HEK293 (cell line): ENCODE results near the gene PPP4R4.

Source experiments
- CTCF ChIA-PET: fragments of 350-600 bp; formaldehyde crosslinking; extraction: SDS; loops from one replicate; lab custom pipeline; 2021; ENCODE audit warnings: antibody characterized with exemption; lab: Yijun Ruan, JAX
- POLR2A ChIA-PET: fragments of 300-600 bp; formaldehyde crosslinking; extraction: SDS; loops from one replicate; lab custom pipeline; 2020; ENCODE audit warnings: antibody characterized with exemption, inconsistent platforms; lab: Yijun Ruan, JAX
- H3K27ac ChIP-seq: fragments of 200-500 bp; sonication (Bioruptor generic); 2 replicates; pipeline ENCODE4 v1.5.1; 2014; ENCODE audit warnings: low read depth, low read length, control low read depth, inconsistent platforms; ENCODE audit errors: extremely low read depth
- H3K36me3 ChIP-seq, 2 experiments: fragments of 200-500 bp in 1 of 2; sonication (Bioruptor generic) in 1 of 2; 1 replicate in 1 of 2; 2 replicates in 1 of 2; pipeline ENCODE4 v1.5.1; 2014 to 2017; ENCODE audit warnings: inconsistent platforms in 2 of 2, low read length in 2 of 2; ENCODE audit not compliant: control insufficient read depth in 2 of 2, insufficient read depth in 1 of 2
- H3K4me1 ChIP-seq: fragments of 200-500 bp; sonication (Bioruptor generic); 2 replicates; pipeline ENCODE4 v1.5.1; 2014; ENCODE audit warnings: mild to moderate bottlenecking, low read length, inconsistent platforms; ENCODE audit not compliant: control insufficient read depth, insufficient read depth
- H3K4me3 ChIP-seq: 2 replicates; pipeline ENCODE4 v1.5.1; 2011; ENCODE audit warnings: low read depth, mild to moderate bottlenecking, control low read depth, low read length, moderate library complexity
- H3K9me3 ChIP-seq: fragments of 200-500 bp; sonication (Bioruptor generic); 2 replicates; pipeline ENCODE4 v1.5.1; 2014; ENCODE audit warnings: low read depth, low read length, inconsistent platforms; ENCODE audit not compliant: control insufficient read depth, insufficient read depth
- AEBP2 ChIP-seq: fragments of 450-650 bp; formaldehyde crosslinking; IDR thresholded peaks from 2 replicates; pipeline ENCODE4 v1.5.1; 2016; ENCODE audit warnings: missing biosample characterization, missing genetic modification characterization, borderline replicate concordance
- EGR2 ChIP-seq: fragments of 450-650 bp; formaldehyde crosslinking; IDR thresholded peaks from 2 replicates; pipeline ENCODE4 v1.5.1; 2016; ENCODE audit warnings: low read depth, missing biosample characterization, missing genetic modification characterization
- SCRT2 ChIP-seq: fragments of 450-650 bp; formaldehyde crosslinking; IDR thresholded peaks from 2 replicates; pipeline ENCODE4 v1.5.1; 2016; ENCODE audit warnings: missing biosample characterization, missing genetic modification characterization
- ZBTB49 ChIP-seq: fragments of 450-650 bp; formaldehyde crosslinking; IDR thresholded peaks from 2 replicates; pipeline ENCODE4 v1.5.1; 2016; ENCODE audit warnings: missing biosample characterization, missing genetic modification characterization, low read depth
- ZFHX2 ChIP-seq: fragments of 450-650 bp; formaldehyde crosslinking; conservative IDR thresholded peaks from 2 replicates; pipeline ENCODE4 v1.5.1; 2016; ENCODE audit warnings: missing biosample characterization, missing genetic modification characterization
- ZFP37 ChIP-seq: fragments of 450-650 bp; formaldehyde crosslinking; IDR thresholded peaks from 2 replicates; pipeline ENCODE4 v1.5.1; 2016; ENCODE audit warnings: missing biosample characterization, missing genetic modification characterization
- ZFP41 ChIP-seq: fragments of 450-650 bp; formaldehyde crosslinking; IDR thresholded peaks from 2 replicates; pipeline ENCODE4 v1.5.1; 2016; ENCODE audit warnings: missing biosample characterization, missing genetic modification characterization, borderline replicate concordance
- ZNF132 ChIP-seq: fragments of 450-650 bp; formaldehyde crosslinking; IDR thresholded peaks from 2 replicates; pipeline ENCODE4 v1.5.1; 2017; ENCODE audit warnings: missing biosample characterization, missing genetic modification characterization, borderline replicate concordance
- ZNF155 ChIP-seq: fragments of 450-650 bp; formaldehyde crosslinking; IDR thresholded peaks from 2 replicates; pipeline ENCODE4 v1.5.1; 2016; ENCODE audit warnings: missing biosample characterization, missing genetic modification characterization
- ZNF16 ChIP-seq: fragments of 450-650 bp; formaldehyde crosslinking; IDR thresholded peaks from 2 replicates; pipeline ENCODE4 v1.5.1; 2016; ENCODE audit warnings: low read depth, missing biosample characterization, missing genetic modification characterization
- ZNF169 ChIP-seq: fragments of 450-650 bp; formaldehyde crosslinking; IDR thresholded peaks from 2 replicates; pipeline ENCODE4 v1.5.1; 2016; ENCODE audit warnings: missing biosample characterization, missing genetic modification characterization
- ZNF174 ChIP-seq: fragments of 450-650 bp; formaldehyde crosslinking; IDR thresholded peaks from 2 replicates; pipeline ENCODE4 v1.5.0; 2017; ENCODE audit warnings: missing biosample characterization, mild to moderate bottlenecking, missing genetic modification characterization
- ZNF19 ChIP-seq: fragments of 450-650 bp; formaldehyde crosslinking; IDR thresholded peaks from 2 replicates; pipeline ENCODE4; 2016; ENCODE audit warnings: missing biosample characterization, missing genetic modification characterization, low read depth
- ZNF202 ChIP-seq: fragments of 450-650 bp; formaldehyde crosslinking; IDR thresholded peaks from 2 replicates; pipeline ENCODE4 v1.5.1; 2016; ENCODE audit warnings: missing biosample characterization, missing genetic modification characterization, borderline replicate concordance
- ZNF26 ChIP-seq: fragments of 450-650 bp; formaldehyde crosslinking; IDR thresholded peaks from 2 replicates; pipeline ENCODE4 v1.5.1; 2016; ENCODE audit warnings: missing biosample characterization, missing genetic modification characterization
- ZNF362 ChIP-seq: fragments of 450-650 bp; formaldehyde crosslinking; IDR thresholded peaks from 2 replicates; pipeline ENCODE4 v1.5.1; 2016; ENCODE audit warnings: missing biosample characterization, missing genetic modification characterization
- ZNF366 ChIP-seq: fragments of 450-650 bp; formaldehyde crosslinking; conservative IDR thresholded peaks from 2 replicates; pipeline ENCODE4 v1.5.1; 2016; ENCODE audit warnings: missing biosample characterization, missing genetic modification characterization
- ZNF391 ChIP-seq: fragments of 450-650 bp; formaldehyde crosslinking; IDR thresholded peaks from 2 replicates; pipeline ENCODE4 v1.5.1; 2016; ENCODE audit warnings: low read depth, missing biosample characterization, missing genetic modification characterization, borderline replicate concordance
- ZNF416 ChIP-seq: fragments of 450-650 bp; formaldehyde crosslinking; IDR thresholded peaks from 2 replicates; pipeline ENCODE4 v1.5.1; 2016; ENCODE audit warnings: missing biosample characterization, missing genetic modification characterization
- ZNF488 ChIP-seq: fragments of 450-650 bp; formaldehyde crosslinking; IDR thresholded peaks from 2 replicates; pipeline ENCODE4 v1.5.1; 2016; ENCODE audit warnings: missing biosample characterization, missing genetic modification characterization
- ZNF654 ChIP-seq: fragments of 450-650 bp; formaldehyde crosslinking; IDR thresholded peaks from 2 replicates; pipeline ENCODE4 v1.5.1; 2016; ENCODE audit warnings: low read depth, missing biosample characterization, missing genetic modification characterization
- ZNF791 ChIP-seq: fragments of 450-650 bp; formaldehyde crosslinking; IDR thresholded peaks from 2 replicates; pipeline ENCODE4 v1.5.1; 2016; ENCODE audit warnings: missing biosample characterization, missing genetic modification characterization
- ZXDB ChIP-seq: fragments of 450-650 bp; formaldehyde crosslinking; IDR thresholded peaks from 2 replicates; pipeline ENCODE4 v1.5.1; 2016; ENCODE audit warnings: missing biosample characterization, missing genetic modification characterization

Gene PPP4R4

GRCh38 chr14:94164685-94165431 is 9.3 kb upstream of the PPP4R4 start:
- Histone ChIP-seq H3K4me3 (no peak overlapping the region), H3K9me3 (no peaks in the 10 kb centered on the region), H3K4me1 (no peaks in the 10 kb centered on the region; the same call in 1 of the 2 replicates), H3K36me3 (no peaks in the 10 kb centered on the region), H3K27ac (no peak overlapping the region)
- CTCF ChIA-PET: interaction anchor here (0.6 to 1.0 kb wide), 2 partner anchors 28 to 1582 kb away, joined by 5 to 8 read pairs; no protein-coding TSS in a partner anchor
- POLR2A ChIA-PET: no interaction called here
- TF ChIP-seq ZNF654 (tag by site-specific recombination) (no peak), ZFP37 (tag by site-specific recombination) (no peak), ZNF391 (tag by site-specific recombination) (no peak), EGR2 (peak; percentile 98), ZFHX2 (tag by site-specific recombination) (peak; percentile 97), ZNF174 (no peak), ZXDB (tag by site-specific recombination) (no peak), ZNF202 (tag by site-specific recombination) (no peak), ZNF791 (tag by site-specific recombination) (no peak), ZFP41 (tag by site-specific recombination) (no peak)

GRCh38 chr14:94165744-94166143 is 8.4 kb upstream of the PPP4R4 start:
- TF ChIP-seq ZNF366 (tag by site-specific recombination): no peak
- TF ChIP-seq ZNF26 (tag by site-specific recombination): no peak
- POLR2A ChIA-PET: no interaction called here

GRCh38 chr14:94170136-94170535 is 4.0 kb upstream of the PPP4R4 start:
- H3K9me3 ChIP-seq: no peaks in the 10 kb centered on the region
- CTCF ChIA-PET: interaction anchor here (0.7 to 2.1 kb wide), 4 partner anchors 10 to 34 kb away, joined by 3 to 9 read pairs (median 6); no protein-coding TSS in a partner anchor
- POLR2A ChIA-PET: no interaction called here
- no peak overlapping the region for H3K27ac ChIP-seq
- TF ChIP-seq ZNF19 (tag by site-specific recombination) (no peak), ZNF488 (tag by site-specific recombination) (no peak), ZBTB49 (tag by site-specific recombination) (no peak), ZNF16 (tag by site-specific recombination) (no peak), ZNF155 (no peak), ZNF416 (tag by site-specific recombination) (no peak), ZNF169 (tag by site-specific recombination) (no peak), ZNF132 (tag by site-specific recombination) (no peak), AEBP2 (no peak), SCRT2 (no peak), ZNF362 (tag by site-specific recombination) (no peak)
- no peaks in the 10 kb centered on the region for H3K4me1 ChIP-seq
- H3K36me3 ChIP-seq: no peaks in the 10 kb centered on the region
- H3K4me3 ChIP-seq: no peak overlapping the region

More at GRCh38 chr14:94165744-94166143, 8.4 kb upstream of the PPP4R4 start:
- CTCF ChIA-PET: interaction anchor here (0.6 kb wide), 1 partner anchor 1583 kb away, joined by 8 read pairs; no protein-coding TSS in a partner anchor
- Histone ChIP-seq H3K4me1 (no peaks in the 10 kb centered on the region; the same call in 1 of the 2 replicates), H3K9me3 (no peaks in the 10 kb centered on the region), H3K4me3 (no peak overlapping the region), H3K27ac (no peak overlapping the region), H3K36me3 (no peaks in the 10 kb centered on the region)
